H1 (cell line): Measurements from ENCODE around the gene HIVEP3. TPM values are rescaled to one million over a fixed set of nuclear protein-coding genes. Genes with fewer than 3 reads are reported as not detected.

ENCODE experiments used
- CTCF ChIA-PET: fragments of 300-600 bp; sonication (Branson Sonifier 250); formaldehyde crosslinking; loops from one replicate; lab custom pipeline; 2021; ENCODE audit not compliant: partially characterized antibody; lab: Charles Lee
- POLR2A ChIA-PET: fragments of 300-600 bp; sonication (Branson Sonifier 250); formaldehyde crosslinking; loops from one replicate; lab custom pipeline; 2021; ENCODE audit warnings: inconsistent platforms; ENCODE audit not compliant: partially characterized antibody; lab: Charles Lee
- DNase-seq, 2 experiments: peaks; one replicate each; pipeline versions ENCODE4 v3.0.0 to v3.0.0-alpha.2; 2010 to 2022; ENCODE audit warnings: low spot score in 2 of 2, low read depth in 1 of 2, mixed read lengths in 1 of 2
- FAIRE-seq: peaks from 2 replicates; lab custom pipeline; 2011; peaks lifted over from hg19 to GRCh38; lab: Jason Lieb, UNC
- H2AFZ ChIP-seq: 2 replicates; pipeline ENCODE4 v1.8.1; 2012; ENCODE audit warnings: low read length, inconsistent platforms
- H2AK5ac ChIP-seq: 2 replicates; pipeline ENCODE4 v1.6.1; 2013; ENCODE audit warnings: low read depth, low read length
- H2BK120ac ChIP-seq: replicated peaks from 2 replicates; pipeline ENCODE3; 2013; ENCODE audit warnings: low read depth, low read length, inconsistent platforms
- H2BK12ac ChIP-seq: 2 replicates; pipeline ENCODE4 v1.6.1; 2013; ENCODE audit warnings: low read depth, low read length
- H2BK15ac ChIP-seq: 2 replicates; pipeline ENCODE4 v1.6.1; 2013; ENCODE audit warnings: low read length
- H2BK20ac ChIP-seq: 2 replicates; pipeline ENCODE4 v1.6.1; 2013; ENCODE audit warnings: low read length
- H2BK5ac ChIP-seq: 2 replicates; pipeline ENCODE4 v1.6.1; 2013; ENCODE audit warnings: low read depth, low read length
- H3K14ac ChIP-seq: 2 replicates; pipeline ENCODE4 v1.6.1; 2013; ENCODE audit warnings: inconsistent platforms; ENCODE audit not compliant: insufficient read length
- H3K18ac ChIP-seq: 2 replicates; pipeline ENCODE4 v1.6.1; 2013; ENCODE audit warnings: low read length; ENCODE audit errors: extremely low read depth
- H3K23ac ChIP-seq: 2 replicates; pipeline ENCODE4 v1.6.1; 2013; ENCODE audit warnings: inconsistent platforms; ENCODE audit not compliant: insufficient read length
- H3K23me2 ChIP-seq: 2 replicates; pipeline ENCODE4 v1.6.1; 2013; ENCODE audit warnings: low read depth, low read length
- H3K27ac ChIP-seq: 2 replicates; pipeline ENCODE4 v1.6.1; 2011; ENCODE audit warnings: low read depth, low read length, inconsistent platforms
- H3K27me3 ChIP-seq, 4 experiments: replicated peaks in 1 of 4; 1 replicate in 1 of 4; 2 replicates in 3 of 4; pipeline versions ENCODE4 v1.6.1 to v1.8.1; 2011 to 2013; ENCODE audit warnings: low read length in 3 of 4, mild to moderate bottlenecking in 3 of 4, inconsistent platforms in 2 of 4, mixed read lengths in 2 of 4, moderate library complexity in 1 of 4; ENCODE audit not compliant: control insufficient read depth in 3 of 4, insufficient read depth in 3 of 4; ENCODE audit errors: extremely low read depth in 1 of 4
- H3K36me3 ChIP-seq, 4 experiments: 2 replicates each; pipeline versions ENCODE4 v1.6.1 to v1.8.1; 2011 to 2013; ENCODE audit warnings: mild to moderate bottlenecking in 4 of 4, low read length in 3 of 4, moderate library complexity in 2 of 4, control low read depth in 1 of 4, inconsistent platforms in 1 of 4; ENCODE audit not compliant: insufficient read depth in 4 of 4, control insufficient read depth in 2 of 4
- H3K4ac ChIP-seq: replicated peaks from 2 replicates; pipeline ENCODE3; 2013; ENCODE audit warnings: low read length, low read depth, mixed read lengths, inconsistent platforms; ENCODE audit not compliant: insufficient read length
- H3K4me1 ChIP-seq, 4 experiments: replicated peaks in 1 of 4; 1 replicate in 1 of 4; 2 replicates in 3 of 4; pipeline versions ENCODE4 v1.6.1 to v1.8.1; 2011 to 2013; ENCODE audit warnings: low read length in 3 of 4, inconsistent platforms in 2 of 4, mixed read lengths in 1 of 4; ENCODE audit not compliant: insufficient read depth in 4 of 4, control insufficient read depth in 3 of 4
- H3K4me2 ChIP-seq, 2 experiments: 2 replicates each; pipeline versions ENCODE4 v1.6.1 to v1.8.1; 2011 to 2013; ENCODE audit warnings: low read depth in 2 of 2, low read length in 2 of 2, control low read depth in 1 of 2, inconsistent platforms in 1 of 2, mild to moderate bottlenecking in 1 of 2; ENCODE audit not compliant: insufficient read depth in 1 of 2
- H3K4me3 ChIP-seq, 4 experiments: fragments of 200-600, 300-600 bp in 1 of 4; sonication (generic), shearing (Covaris generic), sonication (Bioruptor Twin) in 1 of 4; 2 replicates each; pipeline versions ENCODE4 v1.5.1 to v1.8.1; 2011 to 2016; ENCODE audit warnings: low read length in 4 of 4, low read depth in 3 of 4, control low read depth in 2 of 4, inconsistent platforms in 2 of 4, mild to moderate bottlenecking in 2 of 4, mixed read lengths in 1 of 4, moderate library complexity in 1 of 4; ENCODE audit not compliant: insufficient read depth in 2 of 4; ENCODE audit errors: extremely low read depth in 1 of 4
- H3K56ac ChIP-seq: replicated peaks from 2 replicates; pipeline ENCODE3; 2013; ENCODE audit warnings: low read depth, mild to moderate bottlenecking, mixed read lengths, low read length, inconsistent platforms; ENCODE audit not compliant: insufficient read length
- H3K79me1 ChIP-seq: 2 replicates; pipeline ENCODE4 v1.6.1; 2013; ENCODE audit warnings: low read depth, low read length, control low read depth
- H3K79me2 ChIP-seq, 2 experiments: 2 replicates each; pipeline versions ENCODE4 v1.6.1 to v1.8.1; 2012 to 2013; ENCODE audit warnings: low read length in 2 of 2, mild to moderate bottlenecking in 2 of 2, inconsistent platforms in 1 of 2; ENCODE audit not compliant: insufficient read depth in 2 of 2, control insufficient read depth in 1 of 2
- H3K9ac ChIP-seq, 4 experiments: replicated peaks in 1 of 4; 1 replicate in 1 of 4; 2 replicates in 3 of 4; pipeline versions ENCODE4 v1.6.1 to v1.8.1; 2011 to 2013; ENCODE audit warnings: low read depth in 3 of 4, low read length in 3 of 4, control low read depth in 2 of 4, mild to moderate bottlenecking in 2 of 4, moderate library complexity in 2 of 4, inconsistent platforms in 1 of 4; ENCODE audit errors: extremely low read depth in 1 of 4
- H3K9me3 ChIP-seq, 2 experiments: 2 replicates each; pipeline versions ENCODE4 v1.6.1 to v1.8.1; 2012 to 2013; ENCODE audit warnings: mild to moderate bottlenecking in 2 of 2, moderate library complexity in 2 of 2, control low read depth in 1 of 2, inconsistent platforms in 1 of 2, low read depth in 1 of 2, low read length in 1 of 2, mixed read lengths in 1 of 2; ENCODE audit not compliant: insufficient read depth in 2 of 2
- H4K20me1 ChIP-seq, 2 experiments: replicated peaks in 1 of 2; 2 replicates each; pipeline versions ENCODE3 to v1.8.1; 2011 to 2013; ENCODE audit warnings: inconsistent platforms in 2 of 2, low read length in 2 of 2, mild to moderate bottlenecking in 1 of 2; ENCODE audit not compliant: insufficient read depth in 2 of 2, control insufficient read depth in 1 of 2
- H4K5ac ChIP-seq: 2 replicates; pipeline ENCODE4 v1.6.1; 2013; ENCODE audit warnings: low read length, low read depth, mixed read lengths, inconsistent platforms; ENCODE audit not compliant: insufficient read length
- H4K8ac ChIP-seq: 2 replicates; pipeline ENCODE4 v1.8.0; 2013; ENCODE audit warnings: mild to moderate bottlenecking, moderate library complexity, low read length, inconsistent platforms; ENCODE audit not compliant: insufficient read depth; ENCODE audit errors: extremely low read depth
- H4K91ac ChIP-seq: replicated peaks from 2 replicates; pipeline ENCODE3; 2013; ENCODE audit warnings: low read length, mixed read lengths, inconsistent platforms; ENCODE audit not compliant: insufficient read length
- RAD21 ChIP-seq, 2 experiments: IDR thresholded peaks in 1 of 2; conservative IDR thresholded peaks in 1 of 2; 2 replicates each; pipeline ENCODE4 v1.6.1; 2011; ENCODE audit warnings: low read depth in 2 of 2, low read length in 2 of 2, improper control_type of control experiment in 1 of 2, inconsistent platforms in 1 of 2, mild to moderate bottlenecking in 1 of 2, moderate library complexity in 1 of 2
- TCF12 ChIP-seq: IDR thresholded peaks from 2 replicates; pipeline ENCODE4 v1.6.1; 2011; ENCODE audit warnings: low read depth, mild to moderate bottlenecking, low read length
- WGBS, 2 experiments: shearing (Covaris generic) in 1 of 2; methylation state at CpG; one replicate each; pipeline versions ENCODE4 v1.1.6 to v1.1.7; 2013 to 2015; ENCODE audit warnings: low lambda C conversion rate in 2 of 2, mixed read lengths in 2 of 2, inconsistent platforms in 1 of 2, low coverage in 1 of 2, missing lambda C conversion rate in 1 of 2; ENCODE audit not compliant: insufficient replicate concordance in 2 of 2, insufficient coverage in 1 of 2, insufficient read length in 1 of 2; ENCODE audit errors: extremely low coverage in 1 of 2, missing lambda C conversion rate in 1 of 2; 5-methylcytosine and 5-hydroxymethylcytosine counted together
- polyA plus RNA-seq, 7 experiments: library from polyadenylated mRNA; depleted of rRNA in 3 of 7; stranded (reverse) in 5 of 7; unstranded in 2 of 7; fragments of >200 nt in 5 of 7; fragments of 200-250 nt in 2 of 7; gene quantifications; 1 replicate in 5 of 7; 2 replicates in 1 of 7; 4 replicates in 1 of 7; pipeline versions ENCODE4 v1.2.1 to v1.2.3, GENCODE V29; 2011 to 2013; ENCODE audit warnings: missing spikeins in 2 of 7, mixed read lengths in 2 of 7
- total RNA-seq: library from RNA; stranded (reverse); fragmentation: NEBNext Ultra II Directional; extraction: Animal tissue kit (Norgen Biotek cat#: 25700); gene quantifications from 2 replicates; pipeline ENCODE4 v1.2.1, GENCODE V29; 2021
- TF ChIP-seq, protein P1 (sequence below), 3 experiments: IDR thresholded peaks; 1 replicate in 2 of 3; 2 replicates in 1 of 3; pipeline versions ENCODE4 v1.5.1 to v1.6.1; 2011; ENCODE audit warnings: low read length in 3 of 3, mild to moderate bottlenecking in 3 of 3, inconsistent platforms in 2 of 3, low read depth in 1 of 3, moderate library complexity in 1 of 3; ENCODE audit not compliant: insufficient read depth in 1 of 3; ENCODE audit errors: control extremely low read depth in 1 of 3

The HIVEP3 gene
- total and polyA plus RNA-seq, 2 of the 8 experiments (the other 6 are each of a cell fraction or from before 2014, with no cell fraction given): 0.24 to 0.69 TPM

DNA sequence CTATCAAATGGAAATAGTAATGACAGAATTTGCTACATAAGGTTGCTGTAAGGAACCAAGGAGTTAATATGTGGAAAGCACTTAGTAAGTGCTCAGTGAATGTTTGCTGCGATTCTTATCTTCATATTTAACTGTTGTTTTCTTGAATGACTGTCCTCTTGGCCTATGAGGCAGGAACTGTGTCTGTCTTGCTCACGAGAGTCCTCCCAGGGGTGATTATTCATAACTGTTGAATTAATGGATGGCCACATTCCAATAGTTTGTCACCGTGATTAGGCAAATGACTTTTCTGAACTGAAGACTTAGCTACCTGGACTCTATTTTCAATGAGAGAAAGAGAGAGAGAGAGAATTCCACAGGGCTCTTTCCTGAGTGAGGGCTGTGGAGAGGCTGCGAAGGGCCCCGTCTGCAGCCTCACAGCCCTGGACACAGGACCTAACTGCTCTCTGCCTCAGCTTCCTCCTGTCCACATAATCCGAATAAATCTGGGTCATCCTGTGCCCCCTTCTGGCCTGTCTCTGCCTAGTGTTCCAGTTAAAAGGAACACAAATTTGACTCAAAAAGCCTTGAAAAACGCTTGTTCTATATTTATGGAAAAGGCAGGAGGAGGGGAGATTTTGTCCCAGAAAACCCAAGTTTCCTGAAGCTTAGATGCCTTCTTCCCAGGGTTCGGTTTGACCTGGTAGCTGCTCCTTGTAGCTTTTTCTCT lies 442.7 kb downstream of the HIVEP3 start:
- CTCF ChIA-PET: interaction anchor here (0.7 to 12.5 kb wide), 22 partner anchors 9 to 192 kb away, joined by 3 to 141 read pairs (median 6); partner anchors contain the start of gene EDN2
- POLR2A ChIA-PET: interaction anchor here (1.2 to 2.3 kb wide), 2 partner anchors 10 to 23 kb away, joined by 3 to 5 read pairs; no protein-coding TSS in a partner anchor
- 65% methylated on average over 8 of the region's 8 CpGs; no CpG with 5 or more reads in 1 of the 2 experiments for WGBS, 2 experiments

More for the DNA sequence above, 442.7 kb downstream of the HIVEP3 start:
- no peak for FAIRE-seq
- no peaks in the 10 kb centered on the region for H3K23me2 ChIP-seq
- no peak overlapping the region for H2BK5ac ChIP-seq
- H3K27ac ChIP-seq: no peak overlapping the region
- H4K20me1 ChIP-seq: no peaks in the 10 kb centered on the region
- no peak overlapping the region for H2BK120ac ChIP-seq
- H4K91ac ChIP-seq: no peak overlapping the region
- H3K79me2 ChIP-seq: no peaks in the 10 kb centered on the region
- H3K36me3 ChIP-seq: no peaks in the 10 kb centered on the region
- H2BK15ac ChIP-seq: no peak overlapping the region
- H3K56ac ChIP-seq: peak overlapping the region; percentile 14
- no peak overlapping the region for H3K4ac ChIP-seq
- no peaks in the 10 kb centered on the region for H3K27me3 ChIP-seq
- peaks cover 0 to 5% (median 4%) of the 10 kb centered on the region in 4 experiments; a peak in 2 of 7 replicates for H3K4me1 ChIP-seq
- no peak overlapping the region for H2BK12ac ChIP-seq
- H3K79me1 ChIP-seq: no peaks in the 10 kb centered on the region
- H3K23ac ChIP-seq: no peak overlapping the region
- no peaks in the 10 kb centered on the region for H3K9me3 ChIP-seq
- no peak overlapping the region for H3K18ac ChIP-seq
- no peak overlapping the region for H4K8ac ChIP-seq
- H3K4me2 ChIP-seq: no peak overlapping the region
- H2AFZ ChIP-seq: no peak overlapping the region
- no peak overlapping the region for H2AK5ac ChIP-seq
- no peak overlapping the region for H2BK20ac ChIP-seq
- no peak overlapping the region for H3K4me3 ChIP-seq
- H3K9ac ChIP-seq: no peak overlapping the region
- no peak overlapping the region for H4K5ac ChIP-seq
- DNase-seq: no peak
- no peak for TF ChIP-seq TCF12
- TF ChIP-seq RAD21 (IDR thresholded peaks at IDR 0.05 in 1 of 2, conservative IDR thresholded peaks at IDR 0.05 in 1 of 2; ENCODE audit: low read depth in 2 of 2, low read length in 2 of 2): 0 out of 4 replicates have a peak, but pooled peaks of 1 of the 2 experiments have one; percentile 11
- TF ChIP-seq, protein P1, sequence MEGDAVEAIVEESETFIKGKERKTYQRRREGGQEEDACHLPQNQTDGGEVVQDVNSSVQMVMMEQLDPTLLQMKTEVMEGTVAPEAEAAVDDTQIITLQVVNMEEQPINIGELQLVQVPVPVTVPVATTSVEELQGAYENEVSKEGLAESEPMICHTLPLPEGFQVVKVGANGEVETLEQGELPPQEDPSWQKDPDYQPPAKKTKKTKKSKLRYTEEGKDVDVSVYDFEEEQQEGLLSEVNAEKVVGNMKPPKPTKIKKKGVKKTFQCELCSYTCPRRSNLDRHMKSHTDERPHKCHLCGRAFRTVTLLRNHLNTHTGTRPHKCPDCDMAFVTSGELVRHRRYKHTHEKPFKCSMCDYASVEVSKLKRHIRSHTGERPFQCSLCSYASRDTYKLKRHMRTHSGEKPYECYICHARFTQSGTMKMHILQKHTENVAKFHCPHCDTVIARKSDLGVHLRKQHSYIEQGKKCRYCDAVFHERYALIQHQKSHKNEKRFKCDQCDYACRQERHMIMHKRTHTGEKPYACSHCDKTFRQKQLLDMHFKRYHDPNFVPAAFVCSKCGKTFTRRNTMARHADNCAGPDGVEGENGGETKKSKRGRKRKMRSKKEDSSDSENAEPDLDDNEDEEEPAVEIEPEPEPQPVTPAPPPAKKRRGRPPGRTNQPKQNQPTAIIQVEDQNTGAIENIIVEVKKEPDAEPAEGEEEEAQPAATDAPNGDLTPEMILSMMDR (IDR thresholded peaks at IDR 0.05; ENCODE audit: control extremely low read depth in 1 of 3, insufficient read depth in 1 of 3, low read depth in 1 of 3, low read length in 3 of 3): peak in 1 of 3 experiments; percentile 8; a peak in 1 of 4 replicates
- no peak overlapping the region for H3K14ac ChIP-seq
